Stimulated activated naive CD8-positive, alpha-beta T cell treated with anti-CD3 and anti-CD28 coated beads, Interleukin-15, Interleukin-2, amounts not matched to agents 100 ng/mL and 50 ng/mL, for 24 hours (primary cell): Measurements from ENCODE around the gene DEPP1.

Source experiments
- H3K27ac Mint-ChIP-seq: one replicate; pipeline ENCODE4 v1.8.0; 2021; ENCODE audit warnings: mild to moderate bottlenecking, mixed read lengths
- H3K27me3 Mint-ChIP-seq: one replicate; pipeline ENCODE4 v1.8.0; 2021; ENCODE audit warnings: mixed read lengths
- H3K36me3 Mint-ChIP-seq: one replicate; pipeline ENCODE4 v1.8.0; 2021; ENCODE audit warnings: low read depth, mixed read lengths
- H3K4me1 Mint-ChIP-seq: one replicate; pipeline ENCODE4 v1.8.0; 2021; ENCODE audit warnings: low read depth, mixed read lengths
- H3K4me3 Mint-ChIP-seq: one replicate; pipeline ENCODE4 v1.8.0; 2021; ENCODE audit warnings: mild to moderate bottlenecking, mixed read lengths
- H3K9me3 Mint-ChIP-seq: one replicate; pipeline ENCODE4 v1.8.0; 2021; ENCODE audit warnings: mixed read lengths

The DEPP1 gene

DNA sequence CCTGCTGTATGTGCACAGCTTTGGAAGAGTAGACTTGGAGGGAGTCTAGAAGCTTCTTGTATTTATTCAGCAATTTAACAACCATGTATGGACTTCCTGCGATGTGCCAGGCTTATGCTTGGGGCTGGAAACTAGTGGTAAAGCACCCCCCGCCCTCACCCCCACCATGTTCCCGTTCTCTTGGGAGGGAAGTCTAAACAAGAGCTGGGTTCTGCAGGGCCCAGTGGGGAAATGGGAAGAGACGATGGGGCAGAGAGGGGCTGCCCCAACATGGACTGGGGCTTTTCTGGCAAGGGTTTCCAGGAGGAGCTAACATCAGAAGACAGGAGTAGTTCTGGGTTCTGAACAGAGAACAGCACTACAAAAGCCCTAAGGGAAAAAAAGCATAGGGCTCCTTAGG is 11.0 kb downstream of the DEPP1 start:
- peak overlapping the region; percentile 69 for H3K27ac Mint-ChIP-seq
- no peaks in the 10 kb centered on the region for H3K36me3 Mint-ChIP-seq
- H3K4me3 Mint-ChIP-seq: no peak overlapping the region
- H3K4me1 Mint-ChIP-seq: peaks cover 63% of the 10 kb centered on the region
- H3K9me3 Mint-ChIP-seq: no peaks in the 10 kb centered on the region
- no peaks in the 10 kb centered on the region for H3K27me3 Mint-ChIP-seq

GRCh38 chr10:44966816-44967509 is 11.6 kb downstream of the DEPP1 start:
- Mint-ChIP-seq H3K27ac (peak overlapping the region; percentile 76), H3K4me3 (no peak overlapping the region), H3K9me3 (no peaks in the 10 kb centered on the region), H3K36me3 (no peaks in the 10 kb centered on the region), H3K27me3 (no peaks in the 10 kb centered on the region), H3K4me1 (peaks cover 65% of the 10 kb centered on the region)

DNA sequence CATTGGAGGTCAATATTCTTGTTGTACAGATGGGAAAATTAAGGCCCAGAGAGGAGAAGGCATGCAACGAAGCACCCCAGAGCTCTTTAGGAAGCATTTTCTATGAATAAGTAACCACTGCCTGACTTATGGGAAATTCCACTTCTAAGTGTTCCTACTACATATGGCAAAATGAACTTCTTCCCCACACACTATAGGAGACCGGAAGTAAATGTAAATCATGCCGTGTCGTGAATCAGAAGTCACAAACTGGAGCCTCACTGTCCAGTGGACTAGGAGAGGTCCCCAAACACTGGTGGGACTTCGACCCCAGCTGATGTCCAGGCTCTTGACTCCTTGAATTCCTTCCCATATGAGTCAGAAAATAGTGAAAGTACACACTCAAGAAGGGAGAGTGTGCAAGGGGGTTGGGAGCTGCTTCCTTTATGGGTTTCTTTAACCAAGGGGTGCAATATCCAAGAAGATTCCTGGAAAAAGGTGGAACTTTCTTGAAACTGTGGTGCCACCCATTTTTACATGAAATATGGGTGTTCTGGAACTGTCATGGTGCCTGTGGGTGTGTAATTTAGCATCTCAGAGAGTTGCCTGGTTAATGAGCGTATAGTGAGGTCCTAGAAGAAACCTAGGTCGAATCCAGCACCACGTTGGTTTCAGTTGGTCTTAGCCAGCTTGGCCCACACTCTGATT is 12.3 kb downstream of the DEPP1 start:
- H3K4me1 Mint-ChIP-seq: peaks cover 65% of the 10 kb centered on the region
- H3K4me3 Mint-ChIP-seq: peak overlapping the region; percentile 19
- H3K27me3 Mint-ChIP-seq: no peaks in the 10 kb centered on the region
- H3K27ac Mint-ChIP-seq: peak overlapping the region; percentile 76
- H3K9me3 Mint-ChIP-seq: no peaks in the 10 kb centered on the region
- H3K36me3 Mint-ChIP-seq: no peaks in the 10 kb centered on the region

DNA sequence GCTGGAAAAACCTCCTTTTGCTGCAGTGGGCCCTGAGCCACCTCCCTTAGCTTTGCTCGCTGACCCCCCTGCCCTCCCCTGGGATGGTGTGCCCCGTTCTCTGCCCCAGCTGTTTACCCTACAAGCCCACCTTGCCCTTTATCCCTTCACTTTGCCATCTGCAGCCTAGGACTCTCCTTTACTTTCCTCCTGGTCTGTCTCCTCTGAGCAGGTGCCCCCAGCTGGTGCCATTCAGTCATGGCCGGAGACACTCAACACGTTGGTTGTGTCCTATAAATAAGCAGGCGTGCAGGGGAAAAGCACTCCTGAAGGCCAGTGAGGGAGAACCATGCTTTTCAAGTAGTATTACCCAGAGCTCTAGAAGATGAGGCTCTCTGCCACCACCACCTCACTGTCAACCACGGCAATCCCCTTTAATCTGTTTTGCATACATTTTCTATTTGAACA is 12.9 kb downstream of the DEPP1 start:
- H3K27me3 Mint-ChIP-seq: no peaks in the 10 kb centered on the region
- no peaks in the 10 kb centered on the region for H3K36me3 Mint-ChIP-seq
- no peaks in the 10 kb centered on the region for H3K9me3 Mint-ChIP-seq
- peaks cover 70% of the 10 kb centered on the region for H3K4me1 Mint-ChIP-seq
- H3K4me3 Mint-ChIP-seq: peak overlapping the region; percentile 19
- peak overlapping the region; percentile 76 for H3K27ac Mint-ChIP-seq

- Mint-ChIP-seq H3K36me3 (no peaks in the 10 kb centered on the region), H3K4me1 (peaks cover 76% of the 10 kb centered on the region), H3K27ac (peak overlapping the region; percentile 27), H3K27me3 (no peaks in the 10 kb centered on the region), H3K4me3 (no peak overlapping the region), H3K9me3 (no peaks in the 10 kb centered on the region)
These were observed 13.5 kb downstream of the DEPP1 start for GRCh38 chr10:44965104-44965503.

DNA sequence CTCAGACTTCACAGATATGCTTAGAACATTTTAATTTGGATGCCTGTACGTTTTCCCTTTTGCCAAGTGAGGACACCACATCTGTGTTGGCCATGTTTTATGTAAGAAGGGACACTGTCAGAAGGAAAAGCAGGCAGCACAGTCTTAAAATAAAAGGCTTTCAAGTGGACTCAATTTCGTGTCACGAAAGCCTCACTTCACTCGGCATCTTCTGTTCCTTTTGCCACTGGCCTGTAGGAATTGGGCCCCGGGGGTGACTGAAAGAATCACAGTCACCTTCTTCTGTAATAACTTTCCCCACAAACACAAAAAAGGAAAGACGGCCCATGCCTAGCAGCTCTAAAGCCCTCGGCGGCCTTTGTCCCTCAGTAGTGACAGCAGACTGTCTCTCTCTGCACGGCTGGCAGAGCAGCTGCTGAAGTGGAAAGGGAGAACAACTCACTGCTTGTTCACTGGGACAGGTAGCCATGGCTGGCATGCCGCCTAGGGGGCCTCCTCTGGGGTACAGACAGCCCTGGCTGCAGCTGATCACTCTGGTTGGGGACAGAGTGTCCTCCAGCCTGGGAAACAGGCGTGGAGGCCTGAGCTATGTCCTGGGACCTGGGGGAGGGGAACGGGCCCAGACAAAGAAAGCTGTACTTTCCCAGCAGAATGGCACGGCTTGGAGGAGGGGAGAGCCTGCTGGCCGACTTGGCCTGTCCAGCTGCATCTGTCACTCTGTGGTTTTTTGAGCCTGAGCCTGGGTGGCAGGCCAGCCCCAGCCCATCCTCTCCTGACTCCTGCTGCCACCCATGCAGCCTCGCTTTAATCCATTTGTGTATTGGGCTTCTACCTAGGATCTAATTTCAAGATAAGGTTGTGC is 14.6 kb downstream of the DEPP1 start:
- no peak overlapping the region for H3K27ac Mint-ChIP-seq
- no peaks in the 10 kb centered on the region for H3K27me3 Mint-ChIP-seq
- peaks cover 72% of the 10 kb centered on the region for H3K4me1 Mint-ChIP-seq
- H3K36me3 Mint-ChIP-seq: no peaks in the 10 kb centered on the region
- no peaks in the 10 kb centered on the region for H3K9me3 Mint-ChIP-seq
- no peak overlapping the region for H3K4me3 Mint-ChIP-seq

DNA sequence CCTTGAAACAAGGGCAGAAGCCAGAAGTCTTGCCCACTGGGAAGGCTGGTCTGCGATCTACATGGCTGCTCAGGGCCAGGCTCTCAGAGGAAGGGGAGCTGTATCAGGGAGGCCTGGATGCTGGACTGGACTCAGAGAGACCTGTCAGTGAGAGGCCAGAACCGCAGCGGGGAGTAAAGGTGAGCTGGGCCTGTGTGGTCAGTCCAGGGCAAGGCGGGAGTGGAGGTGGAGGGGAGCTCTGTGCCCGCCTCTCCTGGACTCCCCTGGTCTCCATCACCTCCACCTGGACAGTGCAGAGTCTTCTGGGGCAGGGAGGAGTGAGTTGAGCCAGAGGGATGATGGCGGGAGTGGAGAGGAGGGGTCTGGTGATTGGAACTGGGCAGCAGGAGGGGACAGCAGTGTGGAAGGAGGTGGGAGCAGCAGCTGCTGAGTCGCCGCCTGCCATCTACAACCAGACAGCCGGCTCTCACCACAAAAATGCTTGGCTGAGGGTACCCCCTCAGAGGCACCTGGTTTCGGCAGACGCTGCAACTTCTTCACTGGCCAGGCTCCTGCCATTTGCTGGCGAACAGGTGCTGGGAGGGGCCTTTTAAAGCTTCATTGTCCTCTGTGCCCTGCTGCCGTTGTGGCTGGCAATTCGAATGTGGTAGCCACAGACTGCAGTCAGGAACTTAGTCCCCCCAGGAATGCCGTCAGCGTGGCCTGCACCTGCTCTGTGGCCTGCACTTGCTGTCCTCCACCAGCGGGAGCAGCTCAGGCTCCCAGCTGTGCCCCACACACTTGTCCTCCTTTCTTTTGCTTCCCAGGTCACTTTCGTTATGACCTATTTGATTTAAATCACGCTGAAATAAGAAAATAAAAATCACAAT is 15.5 kb downstream of the DEPP1 start:
- Mint-ChIP-seq H3K9me3 (no peaks in the 10 kb centered on the region), H3K4me1 (peaks cover 72% of the 10 kb centered on the region), H3K27ac (no peak overlapping the region), H3K27me3 (no peaks in the 10 kb centered on the region), H3K4me3 (no peak overlapping the region), H3K36me3 (no peaks in the 10 kb centered on the region)

- H3K36me3 Mint-ChIP-seq: no peaks in the 10 kb centered on the region
- peaks cover 68% of the 10 kb centered on the region for H3K4me1 Mint-ChIP-seq
- no peaks in the 10 kb centered on the region for H3K27me3 Mint-ChIP-seq
- no peaks in the 10 kb centered on the region for H3K9me3 Mint-ChIP-seq
- no peak overlapping the region for H3K27ac Mint-ChIP-seq
- H3K4me3 Mint-ChIP-seq: no peak overlapping the region
These were observed 16.5 kb downstream of the DEPP1 start for GRCh38 chr10:44961931-44962750.

- no peak overlapping the region for H3K4me3 Mint-ChIP-seq
- peaks cover 59% of the 10 kb centered on the region for H3K4me1 Mint-ChIP-seq
- peaks cover 7% of the 10 kb centered on the region for H3K36me3 Mint-ChIP-seq
- H3K27ac Mint-ChIP-seq: no peak overlapping the region
- no peaks in the 10 kb centered on the region for H3K9me3 Mint-ChIP-seq
- no peaks in the 10 kb centered on the region for H3K27me3 Mint-ChIP-seq
These were observed 17.4 kb downstream of the DEPP1 start for GRCh38 chr10:44961230-44961571.

- peak overlapping the region; percentile 84 for H3K4me3 Mint-ChIP-seq
- H3K9me3 Mint-ChIP-seq: no peaks in the 10 kb centered on the region
- H3K4me1 Mint-ChIP-seq: peaks cover 53% of the 10 kb centered on the region
- no peak overlapping the region for H3K27ac Mint-ChIP-seq
- no peaks in the 10 kb centered on the region for H3K27me3 Mint-ChIP-seq
- peaks cover 12% of the 10 kb centered on the region for H3K36me3 Mint-ChIP-seq
These were observed 18.0 kb downstream of the DEPP1 start for GRCh38 chr10:44960482-44961229.

DNA sequence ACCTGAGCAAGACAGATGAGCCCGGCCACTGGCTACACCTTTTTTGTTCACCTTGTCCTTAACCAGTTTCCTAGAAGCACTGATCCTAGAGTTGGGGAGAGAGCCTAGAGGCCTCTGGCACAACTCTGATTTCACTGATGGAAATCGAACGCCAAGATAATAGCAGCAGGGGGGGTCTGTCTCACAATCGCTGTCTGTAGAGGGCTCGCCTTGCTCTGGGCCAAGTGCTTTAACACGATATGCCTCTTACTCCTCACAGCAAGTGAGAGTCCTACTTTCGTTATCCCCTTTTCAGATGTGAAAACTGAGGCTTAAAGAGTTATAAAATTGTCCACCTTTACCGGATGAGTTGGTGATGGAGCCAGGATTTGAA is 18.5 kb downstream of the DEPP1 start:
- Mint-ChIP-seq H3K9me3 (no peaks in the 10 kb centered on the region), H3K4me1 (peaks cover 47% of the 10 kb centered on the region), H3K4me3 (peak overlapping the region; percentile 84), H3K27ac (no peak overlapping the region), H3K27me3 (no peaks in the 10 kb centered on the region), H3K36me3 (peaks cover 12% of the 10 kb centered on the region)

DNA sequence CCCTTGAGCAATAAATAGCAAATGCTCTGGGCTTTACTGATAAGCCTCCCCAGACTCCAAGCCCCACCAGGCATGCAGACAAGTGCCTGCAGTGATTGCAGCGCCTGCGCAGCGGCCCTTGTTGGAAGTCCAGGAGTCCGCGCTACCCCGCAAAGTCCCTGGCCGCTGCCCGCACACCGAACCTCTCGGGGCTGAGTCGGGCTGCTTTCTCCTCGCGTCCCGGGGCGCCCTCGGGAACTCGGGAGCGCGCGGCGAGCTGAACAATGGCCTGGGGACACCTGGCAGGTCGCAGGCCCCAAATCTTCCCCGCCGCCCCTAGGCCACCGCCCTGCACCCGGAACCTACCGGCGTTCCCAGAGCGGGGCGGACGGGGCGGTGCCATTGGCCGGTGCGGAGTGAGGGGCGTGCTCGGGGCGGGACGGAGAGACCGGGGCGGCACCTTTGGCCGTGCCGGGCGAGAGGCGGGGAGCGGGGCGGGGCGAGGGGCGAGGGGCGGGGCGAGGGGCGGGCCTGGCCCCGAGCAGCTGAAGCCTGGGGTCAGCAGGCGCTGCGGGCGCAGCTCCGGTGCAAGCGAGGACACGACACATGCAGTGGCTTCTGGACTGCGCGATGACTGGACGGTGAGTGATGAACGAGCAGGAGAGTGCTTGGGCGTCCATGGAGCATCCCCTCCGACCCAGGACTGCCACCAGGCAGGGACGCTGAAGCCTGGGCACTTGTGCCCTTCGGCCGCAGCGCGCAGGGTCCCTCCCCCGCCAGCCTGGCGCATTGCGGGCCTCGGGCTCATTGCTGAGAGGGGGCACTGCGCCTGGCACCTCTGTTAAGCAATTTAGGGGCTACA is 19.1 kb downstream of the DEPP1 start, which contains the start of gene RASSF4:
TSS of gene RASSF4 (plus strand) at position 556 of the 841 bp plus-strand sequence. CDS start 10,401 bp downstream, outside the sequence.
- H3K36me3 Mint-ChIP-seq: peaks cover 12% of the 10 kb centered on the region
- H3K9me3 Mint-ChIP-seq: no peaks in the 10 kb centered on the region
- H3K4me3 Mint-ChIP-seq: peak within 1 kb of the TSS; percentile 84
- H3K27me3 Mint-ChIP-seq: no peaks in the 10 kb centered on the region
- peaks cover 41% of the 10 kb centered on the region for H3K4me1 Mint-ChIP-seq
- peak within 1 kb of the TSS; percentile 29 for H3K27ac Mint-ChIP-seq
